Smooth muscle cell (in vitro differentiated cells): ENCODE measurements around the gene CLEC6A. TPM values are rescaled to one million over a fixed set of nuclear protein-coding genes. Genes with fewer than 3 reads are reported as not detected.

Experiments used
- DNase-seq: peaks from one replicate; lab custom pipeline; 2025; ENCODE audit not compliant: unreplicated experiment; lab: John Stamatoyannopoulos, UW
- H2AFZ ChIP-seq: fragments of 200-600 bp; sonication (generic); 2 replicates; pipeline ENCODE4 v1.6.0; 2016; ENCODE audit warnings: antibody characterized with exemption, low read depth, mild to moderate bottlenecking
- H3F3A ChIP-seq: fragments of 200-600 bp; sonication (generic); 2 replicates; pipeline ENCODE4 v1.6.0; 2017; ENCODE audit warnings: antibody characterized with exemption, low read depth
- H3K27ac ChIP-seq: fragments of 200-600 bp; sonication (generic); 2 replicates; pipeline ENCODE4 v1.5.1; 2016; ENCODE audit warnings: low read depth, mild to moderate bottlenecking
- H3K27me3 ChIP-seq: fragments of 200-600 bp; sonication (generic); 2 replicates; pipeline ENCODE4 v1.6.1; 2016; ENCODE audit warnings: low read depth, mild to moderate bottlenecking
- H3K36me3 ChIP-seq: fragments of 200-600 bp; sonication (generic); 2 replicates; pipeline ENCODE4 v1.5.1; 2016; ENCODE audit warnings: low read depth
- H3K4me1 ChIP-seq: fragments of 200-600 bp; sonication (generic); 2 replicates; pipeline ENCODE4 v1.5.1; 2016; ENCODE audit warnings: low read depth
- H3K4me2 ChIP-seq: fragments of 200-600 bp; sonication (generic); 2 replicates; pipeline ENCODE4 v1.6.0; 2016; ENCODE audit warnings: mild to moderate bottlenecking
- H3K4me3 ChIP-seq: fragments of 200-600 bp; sonication (generic); 2 replicates; pipeline ENCODE4 v1.5.1; 2016; ENCODE audit warnings: mild to moderate bottlenecking
- H3K79me2 ChIP-seq: fragments of 200-600 bp; sonication (generic); 2 replicates; pipeline ENCODE4 v1.6.0; 2016; ENCODE audit warnings: low read depth, mild to moderate bottlenecking
- H3K9ac ChIP-seq: fragments of 200-600 bp; sonication (generic); 2 replicates; pipeline ENCODE4 v1.6.0; 2016; ENCODE audit warnings: low read depth
- H3K9me3 ChIP-seq: fragments of 200-600 bp; sonication (generic); replicated peaks from 2 replicates; pipeline ENCODE4 v1.5.1; 2016; ENCODE audit warnings: low read depth
- H4K20me1 ChIP-seq: fragments of 200-600 bp; sonication (generic); 2 replicates; pipeline ENCODE4 v1.6.0; 2016; ENCODE audit warnings: low read depth
- WGBS: methylation state at CpG from one replicate; pipeline ENCODE4 v1.1.7; 2016; ENCODE audit warnings: low lambda C conversion rate; 5-methylcytosine and 5-hydroxymethylcytosine counted together
- polyA plus RNA-seq: library from polyadenylated mRNA; unstranded; fragments of >200 nt; fragmentation: Nextera tagmentation; extraction: Ambion mirVana; gene quantifications from 2 replicates; pipeline ENCODE4 v1.2.1, GENCODE V29; 2016
- small RNA-seq: library from RNA; depleted of rRNA; stranded (forward); fragments of <200 nt; gene quantifications from one replicate; pipeline ENCODE3, GENCODE V24; 2014
- total RNA-seq: library from RNA; depleted of rRNA; stranded (reverse); fragments of >200 nt; gene quantifications from 2 replicates; pipeline ENCODE4 v1.2.3, GENCODE V29; 2014
- TF ChIP-seq, protein P1 (sequence below): fragments of 200-600 bp; sonication (generic); IDR thresholded peaks from 2 replicates; pipeline ENCODE4 v1.5.1; 2017; ENCODE audit warnings: borderline replicate concordance, mild to moderate bottlenecking, antibody characterized with exemption; ENCODE audit not compliant: insufficient read depth, poor library complexity, severe bottlenecking

CLEC6A gene
- total and polyA plus RNA-seq, 2 experiments from 2014 or later, result not detected

DNA sequence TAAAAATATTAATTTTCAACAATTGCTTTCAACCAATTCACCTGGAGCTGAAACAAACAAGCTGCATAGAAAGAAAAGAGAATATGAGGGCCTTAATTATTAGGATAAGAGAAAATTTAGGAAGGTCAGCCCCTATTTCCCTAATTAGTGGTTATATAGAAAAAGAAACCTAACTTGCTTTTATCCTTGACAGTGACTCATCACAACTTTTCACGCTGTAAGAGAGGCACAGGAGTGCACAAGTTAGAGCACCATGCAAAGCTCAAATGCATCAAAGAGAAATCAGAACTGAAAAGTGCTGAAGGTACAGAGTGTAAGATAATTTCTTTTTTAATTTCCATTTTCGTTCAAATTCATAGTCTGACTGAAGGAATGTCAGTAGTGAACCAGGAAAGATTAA is 62.2 kb downstream of the CLEC6A start:
- no peaks in the 10 kb centered on the region for H3F3A ChIP-seq
- no peaks in the 10 kb centered on the region for H4K20me1 ChIP-seq
- H3K4me2 ChIP-seq, result no peak overlapping the region
- H3K27me3 ChIP-seq, result peaks cover 7% of the 10 kb centered on the region
- H3K9ac ChIP-seq, result no peak overlapping the region
- no peak overlapping the region for H2AFZ ChIP-seq
- H3K4me1 ChIP-seq, result no peaks in the 10 kb centered on the region
- no peaks in the 10 kb centered on the region for H3K79me2 ChIP-seq
- 62% methylated on average over 2 of the region's 2 CpGs for WGBS
- H3K9me3 ChIP-seq, result no peaks in the 10 kb centered on the region
- no peak overlapping the region for H3K27ac ChIP-seq
- no peak for DNase-seq
- H3K36me3 ChIP-seq, result no peaks in the 10 kb centered on the region
- TF ChIP-seq, protein P1, sequence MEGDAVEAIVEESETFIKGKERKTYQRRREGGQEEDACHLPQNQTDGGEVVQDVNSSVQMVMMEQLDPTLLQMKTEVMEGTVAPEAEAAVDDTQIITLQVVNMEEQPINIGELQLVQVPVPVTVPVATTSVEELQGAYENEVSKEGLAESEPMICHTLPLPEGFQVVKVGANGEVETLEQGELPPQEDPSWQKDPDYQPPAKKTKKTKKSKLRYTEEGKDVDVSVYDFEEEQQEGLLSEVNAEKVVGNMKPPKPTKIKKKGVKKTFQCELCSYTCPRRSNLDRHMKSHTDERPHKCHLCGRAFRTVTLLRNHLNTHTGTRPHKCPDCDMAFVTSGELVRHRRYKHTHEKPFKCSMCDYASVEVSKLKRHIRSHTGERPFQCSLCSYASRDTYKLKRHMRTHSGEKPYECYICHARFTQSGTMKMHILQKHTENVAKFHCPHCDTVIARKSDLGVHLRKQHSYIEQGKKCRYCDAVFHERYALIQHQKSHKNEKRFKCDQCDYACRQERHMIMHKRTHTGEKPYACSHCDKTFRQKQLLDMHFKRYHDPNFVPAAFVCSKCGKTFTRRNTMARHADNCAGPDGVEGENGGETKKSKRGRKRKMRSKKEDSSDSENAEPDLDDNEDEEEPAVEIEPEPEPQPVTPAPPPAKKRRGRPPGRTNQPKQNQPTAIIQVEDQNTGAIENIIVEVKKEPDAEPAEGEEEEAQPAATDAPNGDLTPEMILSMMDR, result no peak
- no peak overlapping the region for H3K4me3 ChIP-seq

DNA sequence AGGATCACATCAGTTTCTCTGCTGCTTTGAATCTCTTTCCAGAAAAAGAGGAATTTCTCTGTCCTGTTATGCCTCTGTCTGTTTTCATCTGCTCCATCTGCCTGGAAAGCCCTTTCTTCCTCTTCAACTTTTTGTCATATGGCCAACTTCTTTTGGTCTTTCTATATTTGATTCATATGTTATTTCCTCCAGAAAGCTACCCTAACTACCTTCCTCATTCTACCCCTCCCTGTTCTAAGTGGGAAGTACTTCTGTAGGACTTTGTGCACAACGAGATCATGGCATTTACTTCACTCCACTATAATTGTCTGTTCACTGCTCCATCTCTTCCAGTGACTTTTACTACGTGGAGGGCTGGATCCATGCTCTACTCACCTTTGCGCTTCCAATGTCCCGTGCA is 63.4 kb downstream of the CLEC6A start:
- Histone ChIP-seq H2AFZ (no peak overlapping the region), H3K4me2 (no peak overlapping the region), H3F3A (no peaks in the 10 kb centered on the region), H3K9me3 (no peaks in the 10 kb centered on the region), H3K36me3 (no peaks in the 10 kb centered on the region), H3K27ac (no peak overlapping the region), H3K4me1 (no peaks in the 10 kb centered on the region), H3K9ac (no peak overlapping the region), H3K27me3 (peaks cover 7% of the 10 kb centered on the region), H3K79me2 (no peaks in the 10 kb centered on the region), H3K4me3 (no peak overlapping the region), H4K20me1 (no peaks in the 10 kb centered on the region)
- WGBS, result 85% methylated on average over 4 of the region's 4 CpGs
- TF ChIP-seq, protein P1, result no peak
- no peak for DNase-seq

DNA sequence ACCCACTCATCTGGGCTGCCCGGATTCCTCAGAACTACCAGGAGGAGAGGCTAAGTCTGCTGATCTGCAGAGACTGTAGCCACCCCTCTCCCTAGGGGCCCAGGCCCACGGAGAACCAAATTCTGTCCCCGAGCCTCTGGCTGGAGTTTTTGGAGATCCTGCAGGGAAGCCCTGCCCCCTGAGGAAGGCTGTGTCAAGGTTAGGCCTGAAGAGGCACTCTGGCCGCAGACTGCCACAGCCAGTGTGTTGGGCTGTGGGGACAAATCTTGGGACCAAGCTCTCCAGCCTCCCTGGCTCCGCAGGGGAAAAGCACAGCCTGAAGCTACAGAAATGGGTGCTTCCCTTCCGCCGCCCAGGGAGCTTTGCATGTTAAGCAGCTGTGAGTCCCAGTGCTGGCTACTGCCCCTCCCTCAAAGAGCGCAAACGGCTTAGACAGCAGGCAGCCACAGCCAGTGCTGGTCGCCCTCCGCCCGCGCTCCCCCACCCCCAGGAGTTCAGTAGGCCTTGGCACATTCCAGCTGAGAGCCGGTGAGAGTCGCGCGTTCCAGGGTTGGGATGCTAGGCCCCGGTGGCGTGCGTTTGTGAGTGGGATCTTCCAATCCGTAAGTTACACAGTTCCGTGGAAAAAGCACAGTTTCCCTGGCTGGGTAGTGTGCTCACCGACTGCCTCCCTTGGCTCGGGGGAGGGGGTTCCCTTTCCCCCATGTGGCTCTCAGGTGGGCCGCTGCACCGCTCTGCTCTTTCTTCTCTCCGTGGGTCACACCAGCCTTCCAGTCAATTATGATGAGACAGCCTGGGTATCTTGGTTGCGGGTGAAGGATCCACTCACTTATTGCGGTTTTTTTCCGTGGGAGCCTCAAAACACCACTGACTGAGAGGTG is 71.7 kb downstream of the CLEC6A start:
- Histone ChIP-seq H2AFZ (no peak overlapping the region), H3K4me2 (no peak overlapping the region), H3K27ac (no peak overlapping the region), H3K27me3 (no peaks in the 10 kb centered on the region), H3K9ac (no peak overlapping the region), H3K79me2 (no peaks in the 10 kb centered on the region), H3F3A (no peaks in the 10 kb centered on the region), H4K20me1 (no peaks in the 10 kb centered on the region), H3K36me3 (no peaks in the 10 kb centered on the region), H3K9me3 (no peaks in the 10 kb centered on the region), H3K4me3 (no peak overlapping the region), H3K4me1 (no peaks in the 10 kb centered on the region)
- DNase-seq, result no peak
- TF ChIP-seq, protein P1, result no peak
- 74% methylated on average over 30 of the region's 30 CpGs for WGBS

Small RNA genes lying within 50 kb of the gene (small RNA-seq; reads per million reads assigned to genes)
- not detected for gene RNU6-275P

Other genes with a start within 250 kb of the CLEC6A start
- not detected in 2 replicates for gene FAM90A1, start 228.3 kb upstream of the CLEC6A start, total RNA-seq
- gene FAM90A1, start 228.3 kb upstream of the CLEC6A start, polyA plus RNA-seq, result not detected in 2 replicates
- gene CLEC4D, start 57.5 kb downstream of the CLEC6A start, total RNA-seq, result not detected in 2 replicates
- not detected in 2 replicates for gene CLEC4D, start 57.5 kb downstream of the CLEC6A start, polyA plus RNA-seq
- gene CLEC4E, start 84.9 kb downstream of the CLEC6A start, total RNA-seq, result not detected in 2 replicates
- gene CLEC4E, start 84.9 kb downstream of the CLEC6A start, polyA plus RNA-seq, result not detected in 2 replicates
- gene AICDA, start 156.9 kb downstream of the CLEC6A start, total RNA-seq, result not detected in 2 replicates
- not detected in 2 replicates for gene AICDA, start 156.9 kb downstream of the CLEC6A start, polyA plus RNA-seq
- 96.5 and 120 TPM in 2 replicates for gene MFAP5, start 206.9 kb downstream of the CLEC6A start, total RNA-seq
- gene MFAP5, start 206.9 kb downstream of the CLEC6A start, polyA plus RNA-seq, result 33.5 and 92.4 TPM in 2 replicates
- gene RIMKLB, start 242.0 kb downstream of the CLEC6A start, total RNA-seq, result 32.1 and 46.2 TPM in 2 replicates
- 11.9 and 20.7 TPM in 2 replicates for gene RIMKLB, start 242.0 kb downstream of the CLEC6A start, polyA plus RNA-seq